ENCODE data around the gene VAT1.
"Not testable (repeated sequence)": the region's sequence is repeated elsewhere in the genome, so short reads cannot be mapped to it uniquely, and the experiment has no call there.

VAT1 gene

GRCh38 chr17:42975265-42975664 is 46.9 kb downstream of the VAT1 start:
- H3K4me3 ChIP-seq (ENCODE audit: low read depth, low read length) = no peak overlapping the region
- no peak for DNase-seq
- no peaks in the 10 kb centered on the region for H3K36me3 ChIP-seq (replicated peaks)
- TF ChIP-seq, protein P1, sequence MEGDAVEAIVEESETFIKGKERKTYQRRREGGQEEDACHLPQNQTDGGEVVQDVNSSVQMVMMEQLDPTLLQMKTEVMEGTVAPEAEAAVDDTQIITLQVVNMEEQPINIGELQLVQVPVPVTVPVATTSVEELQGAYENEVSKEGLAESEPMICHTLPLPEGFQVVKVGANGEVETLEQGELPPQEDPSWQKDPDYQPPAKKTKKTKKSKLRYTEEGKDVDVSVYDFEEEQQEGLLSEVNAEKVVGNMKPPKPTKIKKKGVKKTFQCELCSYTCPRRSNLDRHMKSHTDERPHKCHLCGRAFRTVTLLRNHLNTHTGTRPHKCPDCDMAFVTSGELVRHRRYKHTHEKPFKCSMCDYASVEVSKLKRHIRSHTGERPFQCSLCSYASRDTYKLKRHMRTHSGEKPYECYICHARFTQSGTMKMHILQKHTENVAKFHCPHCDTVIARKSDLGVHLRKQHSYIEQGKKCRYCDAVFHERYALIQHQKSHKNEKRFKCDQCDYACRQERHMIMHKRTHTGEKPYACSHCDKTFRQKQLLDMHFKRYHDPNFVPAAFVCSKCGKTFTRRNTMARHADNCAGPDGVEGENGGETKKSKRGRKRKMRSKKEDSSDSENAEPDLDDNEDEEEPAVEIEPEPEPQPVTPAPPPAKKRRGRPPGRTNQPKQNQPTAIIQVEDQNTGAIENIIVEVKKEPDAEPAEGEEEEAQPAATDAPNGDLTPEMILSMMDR (IDR thresholded peaks at IDR 0.05; ENCODE audit: low read depth, low read length, missing control alignments) = no peak
- H3K27ac ChIP-seq = no peak overlapping the region
- H3K27me3 ChIP-seq (replicated peaks) = no peaks in the 10 kb centered on the region
- in situ Hi-C loops (cut with HindIII; ENCODE audit: low pct_ligation_motif_present, low sequenced_read_pairs) = no loop called here

DNA sequence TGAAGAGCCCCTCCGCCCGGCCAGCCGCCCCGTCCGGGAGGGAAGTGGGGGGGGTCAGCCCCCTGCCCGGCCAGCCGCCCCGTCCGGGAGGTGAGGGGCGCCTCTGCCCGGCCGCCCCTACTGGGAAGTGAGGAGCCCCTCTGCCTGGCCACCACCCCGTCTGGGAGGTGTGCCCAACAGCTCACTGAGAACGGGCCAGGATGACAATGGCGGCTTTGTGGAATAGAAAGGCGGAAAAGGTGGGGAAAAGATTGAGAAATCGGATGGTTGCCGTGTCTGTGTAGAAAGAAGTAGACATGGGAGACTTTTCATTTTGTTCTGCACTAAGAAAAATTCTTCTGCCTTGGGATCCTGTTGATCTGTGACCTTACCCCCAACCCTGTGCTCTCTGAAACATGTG is 48.9 kb downstream of the VAT1 start:
- DNase-seq; H3K4me3 ChIP-seq (ENCODE audit: low read depth, low read length); H3K36me3 ChIP-seq (replicated peaks); H3K27ac ChIP-seq; H3K27me3 ChIP-seq (replicated peaks); in situ Hi-C loops (cut with HindIII; ENCODE audit: low pct_ligation_motif_present, low sequenced_read_pairs): not testable (repeated sequence)

DNA sequence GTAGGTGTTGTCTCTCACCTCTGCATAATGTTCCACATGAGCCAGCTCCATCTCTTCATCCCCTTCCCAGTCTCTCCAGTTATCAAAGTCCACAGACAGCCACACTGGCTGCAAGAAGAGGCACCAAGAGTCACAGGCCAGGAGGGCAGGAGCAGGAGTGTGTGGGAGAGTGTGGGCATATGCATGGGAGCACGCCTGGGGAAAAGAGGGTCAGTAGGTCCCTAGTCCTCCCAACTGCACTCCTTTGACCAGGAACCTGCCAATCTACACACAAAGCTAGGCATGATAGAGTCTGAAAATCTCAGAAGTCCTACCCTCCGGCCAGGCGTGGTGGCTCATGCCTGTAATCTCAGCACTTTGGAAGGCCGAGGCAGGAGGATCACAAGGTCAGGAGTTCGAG is 50.6 kb downstream of the VAT1 start:
- H3K36me3 ChIP-seq (replicated peaks) = no peaks in the 10 kb centered on the region
- in situ Hi-C loops (cut with HindIII; ENCODE audit: low pct_ligation_motif_present, low sequenced_read_pairs) = no loop called here
- H3K27ac ChIP-seq = no peak overlapping the region
- no peak overlapping the region for H3K4me3 ChIP-seq (ENCODE audit: low read depth, low read length)
- no peak for DNase-seq
- TF ChIP-seq, protein P1 (IDR thresholded peaks at IDR 0.05; ENCODE audit: low read depth, low read length, missing control alignments) = no peak
- no peaks in the 10 kb centered on the region for H3K27me3 ChIP-seq (replicated peaks)

GRCh38 chr17:42969001-42969581 is 53.1 kb downstream of the VAT1 start:
- TF ChIP-seq, protein P1 (IDR thresholded peaks at IDR 0.05; ENCODE audit: low read depth, low read length, missing control alignments) = no peak
- no peaks in the 10 kb centered on the region for H3K27me3 ChIP-seq (replicated peaks)
- in situ Hi-C loops (cut with HindIII; ENCODE audit: low pct_ligation_motif_present, low sequenced_read_pairs) = no loop called here
- H3K4me3 ChIP-seq (ENCODE audit: low read depth, low read length) = no peak overlapping the region
- DNase-seq = no peak
- H3K36me3 ChIP-seq (replicated peaks) = no peaks in the 10 kb centered on the region
- H3K27ac ChIP-seq = no peak overlapping the region

DNA sequence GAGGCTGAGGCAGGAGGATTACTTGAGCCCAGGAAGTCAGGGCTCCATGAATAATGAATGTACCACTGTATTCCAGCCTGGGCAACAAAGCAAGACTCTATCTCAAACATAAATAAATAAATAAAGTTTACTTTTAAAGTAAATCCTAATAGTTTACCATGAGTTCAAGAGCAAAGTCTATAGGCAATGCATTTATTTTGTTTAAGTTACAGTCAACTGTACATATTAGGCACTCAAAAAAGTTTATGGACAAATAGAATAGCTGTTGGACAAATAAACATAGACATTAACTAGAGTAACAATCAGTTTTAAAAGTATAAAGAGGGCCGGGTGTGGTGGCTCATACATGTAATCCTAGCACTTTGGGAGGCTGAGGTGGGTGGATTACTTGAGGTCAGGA is 54.3 kb downstream of the VAT1 start:
- in situ Hi-C loops (cut with HindIII; ENCODE audit: low pct_ligation_motif_present, low sequenced_read_pairs) = no loop called here
- TF ChIP-seq, protein P1 (IDR thresholded peaks at IDR 0.05; ENCODE audit: low read depth, low read length, missing control alignments) = no peak
- no peak for DNase-seq

More for the DNA sequence above, 54.3 kb downstream of the VAT1 start:
- Histone ChIP-seq H3K27me3 (replicated peaks) (no peaks in the 10 kb centered on the region), H3K27ac (no peak overlapping the region), H3K36me3 (replicated peaks) (no peaks in the 10 kb centered on the region), H3K4me3 (ENCODE audit: low read depth, low read length) (no peak overlapping the region)
